ENCODE data around the gene ZBTB8B.

The ZBTB8B gene

GRCh38 chr1:32507021-32507420 lies 42.1 kb downstream of the ZBTB8B start:
- no peak for DNase-seq (ENCODE audit: low read depth, low spot score)

DNA sequence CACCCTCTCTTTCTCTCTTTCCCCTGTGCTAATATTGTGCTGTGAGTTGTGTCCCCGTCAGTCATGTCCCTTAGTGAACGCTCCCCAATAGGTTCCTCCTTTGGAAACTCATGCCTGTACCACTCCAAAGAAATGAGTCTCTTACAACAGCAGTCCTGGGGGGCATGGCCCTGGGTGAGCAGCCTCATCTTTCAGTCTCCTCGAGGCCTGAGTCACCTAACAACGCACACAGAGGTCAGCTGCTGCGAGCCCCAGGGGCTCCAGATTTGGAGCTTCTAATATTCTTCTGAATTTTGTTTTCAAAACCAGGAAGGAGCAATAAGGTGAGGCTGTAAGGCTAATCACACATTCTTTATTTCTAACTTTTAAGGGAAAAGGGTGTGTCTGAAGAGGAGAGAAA lies 43.9 kb downstream of the ZBTB8B start:
- no peak for DNase-seq (ENCODE audit: low read depth, low spot score)

- DNase-seq (ENCODE audit: low read depth, low spot score): no peak
Observed at GRCh38 chr1:32509939-32510338, 45.1 kb downstream of the ZBTB8B start.

Measured in activated naive CD8-positive, alpha-beta T cell treated with anti-CD3 and anti-CD28 coated beads, Interleukin-2, amount 50 U/mL, for 16 hours (primary cell).